Mesenchymal stem cell (in vitro differentiated cells and primary cell): ENCODE results near the gene RASA3.
"Not testable (repeated sequence)": the region's sequence is repeated elsewhere in the genome, so short reads cannot be mapped to it uniquely, and the experiment has no call there.

ENCODE experiments used
- DNase-seq: peaks from one replicate; pipeline ENCODE4 v3.0.0-alpha.2; 2013
- H2AFZ ChIP-seq: one replicate; pipeline ENCODE4 v1.6.1; 2013; ENCODE audit warnings: low read depth, mild to moderate bottlenecking, control low read depth, inconsistent platforms, low read length, moderate library complexity
- H2AK5ac ChIP-seq: 2 replicates; pipeline ENCODE4 v1.6.1; 2013; ENCODE audit warnings: low read length, moderate library complexity, mild to moderate bottlenecking, inconsistent platforms; ENCODE audit not compliant: severe bottlenecking
- H2BK120ac ChIP-seq: one replicate; pipeline ENCODE4 v1.6.1; 2013; ENCODE audit warnings: low read depth, mild to moderate bottlenecking, inconsistent platforms, low read length, moderate library complexity
- H2BK12ac ChIP-seq, 2 experiments: one replicate each; pipeline ENCODE4 v1.6.1; 2013; ENCODE audit warnings: inconsistent platforms in 2 of 2, low read length in 2 of 2, mild to moderate bottlenecking in 2 of 2, moderate library complexity in 2 of 2, control low read depth in 1 of 2
- H2BK15ac ChIP-seq: one replicate; pipeline ENCODE4 v1.6.1; 2013; ENCODE audit warnings: mild to moderate bottlenecking, low read depth, inconsistent platforms; ENCODE audit not compliant: poor library complexity, severe bottlenecking
- H2BK5ac ChIP-seq: 2 replicates; pipeline ENCODE4 v1.6.1; 2013; ENCODE audit warnings: low read depth, mild to moderate bottlenecking, low read length, control low read depth, inconsistent platforms; ENCODE audit not compliant: poor library complexity, severe bottlenecking
- H3K14ac ChIP-seq, 2 experiments: one replicate each; pipeline ENCODE4 v1.6.1; 2013; ENCODE audit warnings: inconsistent platforms in 2 of 2, low read length in 2 of 2, control low read depth in 1 of 2, mild to moderate bottlenecking in 1 of 2, moderate library complexity in 1 of 2
- H3K18ac ChIP-seq, 2 experiments: one replicate each; pipeline ENCODE4 v1.6.1; 2013; ENCODE audit warnings: inconsistent platforms in 2 of 2, low read length in 2 of 2, control low read depth in 1 of 2, low read depth in 1 of 2, mild to moderate bottlenecking in 1 of 2
- H3K23ac ChIP-seq, 2 experiments: one replicate each; pipeline ENCODE4 v1.6.1; 2013; ENCODE audit warnings: inconsistent platforms in 2 of 2, low read length in 2 of 2, mild to moderate bottlenecking in 2 of 2, moderate library complexity in 2 of 2, control low read depth in 1 of 2
- H3K27ac ChIP-seq: 2 replicates; pipeline ENCODE4 v1.5.1; 2013; ENCODE audit warnings: mild to moderate bottlenecking, moderate library complexity, low read length, control low read depth, inconsistent platforms; ENCODE audit not compliant: poor library complexity, severe bottlenecking
- H3K27me3 ChIP-seq, 2 experiments: 2 replicates each; pipeline versions ENCODE4 v1.6.1 to v1.7.0; 2013; ENCODE audit warnings: low read length in 2 of 2, mild to moderate bottlenecking in 2 of 2, moderate library complexity in 2 of 2, control low read depth in 1 of 2, inconsistent platforms in 1 of 2; ENCODE audit not compliant: control insufficient read depth in 1 of 2, insufficient read depth in 1 of 2
- H3K36me3 ChIP-seq, 2 experiments: 2 replicates each; pipeline versions ENCODE4 v1.6.1 to v1.7.0; 2013; ENCODE audit warnings: low read length in 2 of 2, control low read depth in 1 of 2, inconsistent platforms in 1 of 2, low read depth in 1 of 2, mild to moderate bottlenecking in 1 of 2; ENCODE audit not compliant: insufficient read depth in 2 of 2, control insufficient read depth in 1 of 2
- H3K4ac ChIP-seq, 2 experiments: one replicate each; pipeline ENCODE4 v1.6.1; 2013; ENCODE audit warnings: inconsistent platforms in 2 of 2, low read length in 2 of 2, mild to moderate bottlenecking in 2 of 2, moderate library complexity in 2 of 2, control low read depth in 1 of 2, low read depth in 1 of 2
- H3K4me1 ChIP-seq: 2 replicates; pipeline ENCODE4 v1.6.1; 2013; ENCODE audit warnings: low read depth, low read length, control low read depth; ENCODE audit not compliant: control insufficient read depth, insufficient read depth
- H3K4me2 ChIP-seq: 2 replicates; pipeline ENCODE4 v1.6.1; 2013; ENCODE audit warnings: low read length, mild to moderate bottlenecking, inconsistent platforms; ENCODE audit not compliant: poor library complexity, severe bottlenecking
- H3K4me3 ChIP-seq, 2 experiments: 2 replicates each; pipeline versions ENCODE4 v1.5.1 to v1.7.0; 2013; ENCODE audit warnings: low read length in 2 of 2, mild to moderate bottlenecking in 2 of 2, control low read depth in 1 of 2, low read depth in 1 of 2; ENCODE audit not compliant: insufficient read depth in 1 of 2
- H3K79me1 ChIP-seq: replicated peaks from 2 replicates; pipeline ENCODE4 v1.6.1; 2013; ENCODE audit warnings: mild to moderate bottlenecking, control low read depth, low read length, inconsistent platforms; ENCODE audit not compliant: poor library complexity, severe bottlenecking
- H3K9ac ChIP-seq: 2 replicates; pipeline ENCODE4 v1.7.0; 2013; ENCODE audit warnings: mild to moderate bottlenecking, low read length, moderate library complexity
- H3K9me3 ChIP-seq: 2 replicates; pipeline ENCODE4 v1.7.0; 2013; ENCODE audit warnings: mild to moderate bottlenecking, low read length; ENCODE audit not compliant: control insufficient read depth
- H4K8ac ChIP-seq: one replicate; pipeline ENCODE4 v1.6.1; 2013; ENCODE audit warnings: inconsistent platforms, mild to moderate bottlenecking, low read length, moderate library complexity
- H4K91ac ChIP-seq: one replicate; pipeline ENCODE4 v1.6.1; 2013; ENCODE audit warnings: mild to moderate bottlenecking, low read length, inconsistent platforms
- WGBS: methylation state at CpG from one replicate; pipeline ENCODE4 v1.1.7; 2013; ENCODE audit warnings: mixed read lengths; 5-methylcytosine and 5-hydroxymethylcytosine counted together

The RASA3 gene

DNA sequence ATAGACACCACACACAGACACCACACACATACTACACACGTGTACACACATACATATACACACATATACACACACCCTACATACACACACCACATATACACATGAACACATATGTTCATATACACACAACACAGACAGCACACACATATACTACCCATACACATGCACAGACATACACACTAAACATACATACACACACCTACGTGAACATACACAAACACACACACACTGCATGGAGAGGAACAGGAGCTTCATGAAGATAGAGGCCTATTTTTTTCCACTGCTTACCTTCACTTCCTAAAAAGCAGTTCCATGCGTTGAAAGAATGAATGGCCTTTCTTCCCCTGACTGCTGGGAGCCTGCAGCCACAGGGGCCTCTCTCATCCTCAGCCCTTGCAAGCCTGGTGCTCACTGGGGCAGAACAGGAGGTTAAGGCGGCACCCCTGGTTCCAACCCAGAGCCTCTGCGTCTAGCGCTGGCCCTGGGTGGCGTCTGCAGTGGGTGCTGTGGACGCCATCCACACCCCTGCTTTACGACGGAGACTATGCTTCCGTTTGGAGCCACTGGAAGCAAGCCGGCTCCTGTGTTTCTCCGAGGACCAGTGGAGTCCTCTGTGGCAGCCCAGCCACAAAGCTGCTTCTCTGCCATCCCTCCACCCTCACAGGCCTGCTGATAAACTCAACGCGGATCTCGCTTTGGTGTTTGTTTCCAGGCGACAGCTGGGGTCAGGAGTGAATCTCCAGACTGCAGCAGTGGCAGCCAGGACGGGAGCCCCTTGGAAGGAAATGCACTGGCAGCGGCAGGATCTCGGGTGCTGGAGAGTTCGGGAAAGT lies 1.9 kb upstream of the RASA3 start:
- Histone ChIP-seq H2AK5ac (peak overlapping the region; percentile 60), H4K8ac (no peak overlapping the region), H3K36me3 (no peaks in the 10 kb centered on the region), H3K27me3 (no peaks in the 10 kb centered on the region), H2BK120ac (no peak overlapping the region), H2BK15ac (no peak overlapping the region), H3K4me1 (peaks cover 24% of the 10 kb centered on the region), H3K4me2 (no peak overlapping the region), H3K27ac (peak overlapping the region; percentile 57), H3K79me1 (no peaks in the 10 kb centered on the region), H3K14ac (no peak overlapping the region), H4K91ac (no peak overlapping the region), H3K9ac (no peak overlapping the region), H3K4ac (peak overlapping the region in 1 of 2 experiments; percentile 29), H3K9me3 (no peaks in the 10 kb centered on the region), H2AFZ (no peak overlapping the region), H2BK12ac (no peak overlapping the region), H3K18ac (peak overlapping the region in 1 of 2 experiments; percentile 0), H2BK5ac (no peak overlapping the region), H3K23ac (peak overlapping the region in 1 of 2 experiments; percentile 19), H3K4me3 (no peak overlapping the region)
- 55% methylated on average over 21 of the region's 21 CpGs for WGBS
- no peak for DNase-seq

DNA sequence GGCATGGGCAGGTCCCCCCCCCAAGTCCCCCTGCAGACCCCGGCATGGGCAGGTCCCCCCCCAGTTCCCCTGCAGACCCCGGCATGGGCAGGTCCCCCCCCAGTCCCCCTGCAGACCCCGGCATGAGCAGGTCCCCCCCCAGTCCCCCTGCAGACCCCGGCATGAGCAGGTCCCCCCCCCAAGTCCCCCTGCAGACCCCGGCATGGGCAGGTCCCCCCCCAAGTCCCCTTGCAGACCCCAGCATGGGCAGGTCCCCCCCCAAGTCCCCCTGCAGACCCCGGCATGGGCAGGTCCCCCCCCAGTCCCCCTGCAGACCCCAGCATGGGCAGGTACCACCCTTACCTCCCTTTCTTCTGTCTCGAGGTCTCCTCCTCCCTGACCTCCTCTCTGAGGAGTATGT lies 1.1 kb upstream of the RASA3 start:
- H3K4me2 ChIP-seq, H4K91ac ChIP-seq, H2AK5ac ChIP-seq, H3K4ac ChIP-seq, H2BK15ac ChIP-seq, H3K9ac ChIP-seq, H3K27ac ChIP-seq, H3K36me3 ChIP-seq, H3K4me3 ChIP-seq, H2AFZ ChIP-seq, H4K8ac ChIP-seq, H3K14ac ChIP-seq, H2BK12ac ChIP-seq, DNase-seq, H3K27me3 ChIP-seq, H3K79me1 ChIP-seq, H2BK120ac ChIP-seq, H3K18ac ChIP-seq, H3K9me3 ChIP-seq, H3K23ac ChIP-seq, H2BK5ac ChIP-seq: not testable (repeated sequence)
- H3K4me1 ChIP-seq = peaks cover 26% of the 10 kb centered on the region
- no CpG with 5 or more reads among the region's 7 CpGs for WGBS

DNA sequence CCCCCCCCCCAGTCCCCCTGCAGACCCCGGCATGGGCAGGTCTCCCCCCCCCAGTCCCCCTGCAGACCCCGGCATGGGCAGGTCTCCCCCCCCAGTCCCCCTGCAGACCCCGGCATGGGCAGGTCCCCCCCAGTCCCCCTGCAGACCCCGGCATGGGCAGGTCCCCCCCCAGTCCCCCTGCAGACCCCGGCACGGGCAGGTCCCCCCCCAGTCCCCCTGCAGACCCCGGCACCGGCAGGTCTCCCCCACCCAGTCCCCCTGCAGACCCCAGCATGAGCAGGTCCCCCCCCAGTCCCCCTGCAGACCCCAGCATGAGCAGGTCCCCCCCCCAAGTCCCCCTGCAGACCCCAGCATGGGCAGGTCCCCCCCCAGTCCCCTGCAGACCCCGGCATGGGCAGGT lies 703 bp upstream of the RASA3 start:
- not testable (repeated sequence) for H3K4me2 ChIP-seq, H3K27ac ChIP-seq, H2BK5ac ChIP-seq, H3K27me3 ChIP-seq, H2BK120ac ChIP-seq, H4K91ac ChIP-seq, H2BK15ac ChIP-seq, H3K36me3 ChIP-seq, DNase-seq, H4K8ac ChIP-seq, H3K18ac ChIP-seq, H3K9me3 ChIP-seq, H3K23ac ChIP-seq, H3K4me3 ChIP-seq, H2BK12ac ChIP-seq, H2AK5ac ChIP-seq, H3K79me1 ChIP-seq, H3K14ac ChIP-seq, H3K9ac ChIP-seq, H2AFZ ChIP-seq, H3K4ac ChIP-seq
- peaks cover 30% of the 10 kb centered on the region for H3K4me1 ChIP-seq
- WGBS = no CpG with 5 or more reads among the region's 9 CpGs

DNA sequence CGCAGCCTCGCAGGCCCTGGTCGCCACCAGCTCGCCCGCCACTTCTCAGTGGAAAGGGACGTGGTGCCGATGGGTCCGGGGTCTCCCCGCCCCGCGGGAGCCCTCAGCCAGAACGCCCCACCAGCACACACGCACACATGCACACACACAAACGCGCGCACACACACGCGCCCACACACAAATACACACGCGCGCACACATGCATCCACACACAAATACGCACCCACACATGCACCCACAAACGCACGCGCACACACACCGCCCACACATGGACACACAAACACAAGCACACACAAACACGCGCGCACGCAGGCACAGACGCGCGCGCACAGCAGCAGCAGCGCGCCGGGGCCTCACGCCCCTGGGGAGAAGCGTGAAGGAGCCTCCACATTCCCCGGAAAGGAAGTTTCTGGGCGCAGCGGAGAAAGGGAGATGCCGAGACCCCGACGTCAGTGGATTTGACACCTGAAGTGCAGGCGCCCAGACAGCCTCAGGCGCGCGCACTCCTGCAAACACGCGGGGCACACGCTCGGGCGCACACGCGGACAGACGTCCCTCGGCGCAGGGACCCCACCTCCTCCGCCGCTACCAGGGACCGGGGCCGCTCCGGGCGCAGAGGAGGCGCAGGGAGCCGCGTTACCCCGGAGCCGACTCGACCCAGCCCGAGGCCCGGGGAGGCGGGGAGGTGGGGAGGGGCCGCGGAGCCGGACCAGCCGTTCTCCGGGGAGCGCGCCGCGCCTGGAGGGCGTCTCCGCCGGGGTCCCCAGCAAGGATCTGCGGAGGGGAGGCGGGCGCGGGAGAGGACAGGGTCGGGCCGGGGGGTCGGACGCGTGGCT lies 622 bp downstream of the RASA3 start:
- H2BK15ac ChIP-seq = peak overlapping the region; percentile 95
- peak overlapping the region; percentile 24 for H3K4me2 ChIP-seq
- peak overlapping the region; percentile 89 for H4K8ac ChIP-seq
- peak overlapping the region; percentile 66 for H2BK120ac ChIP-seq
- H3K79me1 ChIP-seq = no peaks in the 10 kb centered on the region
- WGBS = under 1% methylated on average over 71 of the region's 95 CpGs
- no peaks in the 10 kb centered on the region for H3K9me3 ChIP-seq
- H3K4me3 ChIP-seq = peak overlapping the region; percentile 93 to 99
- peak overlapping the region; percentile 98 for H4K91ac ChIP-seq
- peak overlapping the region; percentile 90 to 93 for H3K4ac ChIP-seq
- peak overlapping the region; percentile 5 to 99 for H3K14ac ChIP-seq
- peak overlapping the region; percentile 90 to 100 for H3K18ac ChIP-seq
- no peaks in the 10 kb centered on the region for H3K27me3 ChIP-seq
- peak overlapping the region in 1 of 2 experiments; percentile 92 for H3K23ac ChIP-seq
- peak overlapping the region; percentile 85 for H2BK5ac ChIP-seq
- H3K27ac ChIP-seq = peak overlapping the region; percentile 94
- H2AFZ ChIP-seq = peak overlapping the region; percentile 7
- peak overlapping the region; percentile 28 to 93 for H2BK12ac ChIP-seq
- peaks cover 43% of the 10 kb centered on the region for H3K4me1 ChIP-seq
- peaks cover 0 to 4% of the 10 kb centered on the region in 2 experiments for H3K36me3 ChIP-seq
- peak overlapping the region; percentile 96 for H3K9ac ChIP-seq
- no peak for DNase-seq
- peak overlapping the region; percentile 17 for H2AK5ac ChIP-seq
